ENCODE data around the gene ETV6. TPM values are rescaled to one million over a fixed set of nuclear protein-coding genes. Genes with fewer than 3 reads are reported as not detected.

Gene ETV6
- total RNA-seq, 1 experiment from 2014 or later: 14.1 TPM

DNA sequence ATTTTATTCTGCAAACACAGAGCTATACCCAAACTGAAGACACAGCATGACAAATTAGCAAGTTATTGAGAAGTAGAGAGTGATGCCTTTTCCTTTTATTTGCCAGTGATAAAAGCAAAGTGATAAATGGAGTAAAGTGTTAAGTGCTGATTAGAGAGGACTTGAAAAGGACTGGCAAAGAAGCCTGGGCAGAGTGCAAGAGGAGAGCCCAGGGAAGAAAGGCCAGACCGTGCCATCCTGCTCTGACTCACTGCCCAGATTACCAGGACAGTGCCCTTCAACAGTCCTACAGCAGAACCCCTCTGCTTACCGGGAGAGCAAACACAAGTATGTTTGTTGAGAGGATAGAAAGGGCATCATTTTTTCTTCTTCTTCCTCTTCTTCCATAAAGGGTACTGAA, 106.5 kb downstream of the ETV6 start:
- no peaks in the 10 kb centered on the region for H3K9me2 ChIP-seq (ENCODE audit: insufficient read depth)
- intact Hi-C loops (cut with micrococcal nuclease): no loop called here
- ATAC-seq: no peak
- TF ChIP-seq ELF1 (IDR thresholded peaks at IDR 0.05; ENCODE audit: borderline replicate concordance, low read depth): no peak
- TF ChIP-seq, protein P1, sequence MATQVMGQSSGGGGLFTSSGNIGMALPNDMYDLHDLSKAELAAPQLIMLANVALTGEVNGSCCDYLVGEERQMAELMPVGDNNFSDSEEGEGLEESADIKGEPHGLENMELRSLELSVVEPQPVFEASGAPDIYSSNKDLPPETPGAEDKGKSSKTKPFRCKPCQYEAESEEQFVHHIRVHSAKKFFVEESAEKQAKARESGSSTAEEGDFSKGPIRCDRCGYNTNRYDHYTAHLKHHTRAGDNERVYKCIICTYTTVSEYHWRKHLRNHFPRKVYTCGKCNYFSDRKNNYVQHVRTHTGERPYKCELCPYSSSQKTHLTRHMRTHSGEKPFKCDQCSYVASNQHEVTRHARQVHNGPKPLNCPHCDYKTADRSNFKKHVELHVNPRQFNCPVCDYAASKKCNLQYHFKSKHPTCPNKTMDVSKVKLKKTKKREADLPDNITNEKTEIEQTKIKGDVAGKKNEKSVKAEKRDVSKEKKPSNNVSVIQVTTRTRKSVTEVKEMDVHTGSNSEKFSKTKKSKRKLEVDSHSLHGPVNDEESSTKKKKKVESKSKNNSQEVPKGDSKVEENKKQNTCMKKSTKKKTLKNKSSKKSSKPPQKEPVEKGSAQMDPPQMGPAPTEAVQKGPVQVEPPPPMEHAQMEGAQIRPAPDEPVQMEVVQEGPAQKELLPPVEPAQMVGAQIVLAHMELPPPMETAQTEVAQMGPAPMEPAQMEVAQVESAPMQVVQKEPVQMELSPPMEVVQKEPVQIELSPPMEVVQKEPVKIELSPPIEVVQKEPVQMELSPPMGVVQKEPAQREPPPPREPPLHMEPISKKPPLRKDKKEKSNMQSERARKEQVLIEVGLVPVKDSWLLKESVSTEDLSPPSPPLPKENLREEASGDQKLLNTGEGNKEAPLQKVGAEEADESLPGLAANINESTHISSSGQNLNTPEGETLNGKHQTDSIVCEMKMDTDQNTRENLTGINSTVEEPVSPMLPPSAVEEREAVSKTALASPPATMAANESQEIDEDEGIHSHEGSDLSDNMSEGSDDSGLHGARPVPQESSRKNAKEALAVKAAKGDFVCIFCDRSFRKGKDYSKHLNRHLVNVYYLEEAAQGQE (IDR thresholded peaks at IDR 0.05; ENCODE audit: low read depth): no peak
- no peaks in the 10 kb centered on the region for H3K9me3 ChIP-seq (ENCODE audit: control insufficient read depth in 1 of 2, insufficient read depth in 1 of 2, low read depth in 1 of 2, low read length in 2 of 2)
- no TSS peak for BruUV-seq (replicated peaks)
- H3K4me1 ChIP-seq (ENCODE audit: control insufficient read depth in 1 of 2, insufficient read depth in 2 of 2, low read length in 2 of 2): no peaks in the 10 kb centered on the region
- H3K4me2 ChIP-seq (ENCODE audit: low read length): no peak overlapping the region
- RAD21 ChIA-PET (ENCODE audit: low non-redundant PET in 1 of 2, low total read pairs in 2 of 2, uncharacterized antibody in 2 of 2, unreplicated experiment in 2 of 2): no interaction called here
- no peak overlapping the region for H2AFZ ChIP-seq (ENCODE audit: low read depth, low read length, poor library complexity, severe bottlenecking)
- no peak overlapping the region for H3K9ac ChIP-seq (ENCODE audit: low read length)
- no peaks in the 10 kb centered on the region for H3K27me3 ChIP-seq (ENCODE audit: insufficient read depth, low read length)
- no peak overlapping the region for H3K27ac ChIP-seq (ENCODE audit: low read depth, low read length)
- POLR2A ChIA-PET: no interaction called here
- H3K36me3 ChIP-seq (ENCODE audit: control insufficient read depth in 1 of 2, insufficient read depth in 2 of 2, low read length in 2 of 2): peaks cover 0 to 2% of the 10 kb centered on the region in 2 experiments; a peak in 1 of 4 replicates
- H3K4me3 ChIP-seq (replicated peaks in 1 of 2; ENCODE audit: low read depth in 1 of 2, low read length in 2 of 2): no peak overlapping the region
- H4K20me1 ChIP-seq (ENCODE audit: insufficient read depth): no peaks in the 10 kb centered on the region
- CTCF ChIA-PET: no interaction called here
- DNase-seq (ENCODE audit: low read depth, low spot score): no peak
- H3K79me2 ChIP-seq (ENCODE audit: insufficient read depth, low read length): no peaks in the 10 kb centered on the region

- ChIA-PET CTCF (no interaction called here), POLR2A (no interaction called here), RAD21 (ENCODE audit: low non-redundant PET in 1 of 2, low total read pairs in 2 of 2, uncharacterized antibody in 2 of 2, unreplicated experiment in 2 of 2) (no interaction called here)
- Histone ChIP-seq H4K20me1 (ENCODE audit: insufficient read depth) (no peaks in the 10 kb centered on the region), H3K9ac (ENCODE audit: low read length) (no peak overlapping the region), H3K27ac (ENCODE audit: low read depth, low read length) (no peak overlapping the region), H3K4me1 (ENCODE audit: control insufficient read depth in 1 of 2, insufficient read depth in 2 of 2, low read length in 2 of 2) (no peaks in the 10 kb centered on the region), H3K27me3 (ENCODE audit: insufficient read depth, low read length) (no peaks in the 10 kb centered on the region), H2AFZ (ENCODE audit: low read depth, low read length, poor library complexity, severe bottlenecking) (no peak overlapping the region), H3K4me3 (replicated peaks in 1 of 2; ENCODE audit: low read depth in 1 of 2, low read length in 2 of 2) (no peak overlapping the region), H3K79me2 (ENCODE audit: insufficient read depth, low read length) (no peaks in the 10 kb centered on the region), H3K4me2 (ENCODE audit: low read length) (no peak overlapping the region), H3K9me3 (ENCODE audit: control insufficient read depth in 1 of 2, insufficient read depth in 1 of 2, low read depth in 1 of 2, low read length in 2 of 2) (no peaks in the 10 kb centered on the region), H3K36me3 (ENCODE audit: control insufficient read depth in 1 of 2, insufficient read depth in 2 of 2, low read length in 2 of 2) (peaks cover 0 to 2% of the 10 kb centered on the region in 2 experiments; a peak in 1 of 4 replicates), H3K9me2 (ENCODE audit: insufficient read depth) (no peaks in the 10 kb centered on the region)
- ATAC-seq (no peak; the same call in 1 of the 2 replicates), DNase-seq (ENCODE audit: low read depth, low spot score) (no peak)
- no peak for TF ChIP-seq ELF1 (IDR thresholded peaks at IDR 0.05; ENCODE audit: borderline replicate concordance, low read depth)
- no peak for TF ChIP-seq FOSL1 (IDR thresholded peaks at IDR 0.05; ENCODE audit: low read depth)
- TF ChIP-seq EZH2 (IDR thresholded peaks at IDR 0.05): no peak
- TF ChIP-seq SP1 (IDR thresholded peaks at IDR 0.05; ENCODE audit: low read depth): no peak
- TF ChIP-seq ZFX (IDR thresholded peaks at IDR 0.05): no peak
- TF ChIP-seq SRF (IDR thresholded peaks at IDR 0.05; ENCODE audit: low read depth): no peak
- no TSS peak for BruUV-seq (replicated peaks)
- intact Hi-C loops (cut with micrococcal nuclease): no loop called here
These were observed 107.0 kb downstream of the ETV6 start for GRCh38 chr12:11756523-11756922.
